ENCODE results near the gene INTS11. TPM values are rescaled to one million over a fixed set of nuclear protein-coding genes. Genes with fewer than 3 reads are reported as not detected.

INTS11 gene
- total RNA-seq, 1 experiment from 2014 or later, result 117 TPM

DNA sequence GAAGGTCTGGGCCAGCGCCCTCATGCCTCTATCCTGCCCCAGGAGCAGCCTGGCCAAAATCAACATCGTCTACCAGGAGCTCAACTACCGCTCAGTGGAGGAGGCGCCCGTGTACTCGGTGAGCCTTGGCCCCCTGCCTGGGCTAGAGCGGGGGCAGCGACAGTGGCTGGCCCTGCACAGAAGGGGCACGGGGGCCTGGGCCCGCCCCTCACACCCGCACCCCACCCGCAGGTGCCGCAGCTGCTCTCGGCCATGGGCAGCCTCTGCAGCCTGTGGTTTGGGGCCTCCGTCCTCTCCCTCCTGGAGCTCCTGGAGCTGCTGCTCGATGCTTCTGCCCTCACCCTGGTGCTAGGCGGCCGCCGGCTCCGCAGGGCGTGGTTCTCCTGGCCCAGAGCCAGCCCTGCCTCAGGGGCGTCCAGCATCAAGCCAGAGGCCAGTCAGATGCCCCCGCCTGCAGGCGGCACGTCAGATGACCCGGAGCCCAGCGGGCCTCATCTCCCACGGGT is 33.4 kb downstream of the INTS11 start:
- no TSS peak for BruUV-seq (replicated peaks)
- peaks cover 22% of the 10 kb centered on the region for H3K36me3 Mint-ChIP-seq (ENCODE audit: insufficient read depth, unreplicated experiment)
- peak; percentile 55 for DNase-seq

DNA sequence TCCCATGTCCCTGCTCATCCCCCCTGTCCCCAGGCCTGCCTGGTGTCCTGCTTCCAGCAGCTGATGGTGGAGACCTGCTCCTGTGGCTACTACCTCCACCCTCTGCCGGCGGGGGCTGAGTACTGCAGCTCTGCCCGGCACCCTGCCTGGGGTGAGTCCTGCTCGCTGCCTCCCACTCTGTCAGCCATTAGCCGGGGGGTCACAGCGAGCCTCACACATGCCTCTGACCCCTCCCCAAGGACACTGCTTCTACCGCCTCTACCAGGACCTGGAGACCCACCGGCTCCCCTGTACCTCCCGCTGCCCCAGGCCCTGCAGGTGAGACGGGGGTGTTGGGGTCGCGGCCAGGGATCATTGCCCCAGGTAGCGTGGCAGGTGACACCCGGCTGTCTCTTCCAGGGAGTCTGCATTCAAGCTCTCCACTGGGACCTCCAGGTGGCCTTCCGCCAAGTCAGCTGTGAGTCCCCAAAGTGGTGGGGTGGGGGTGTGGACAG is 34.2 kb downstream of the INTS11 start:
- Mint-ChIP-seq H3K36me3 (ENCODE audit: insufficient read depth, unreplicated experiment) (peaks cover 20% of the 10 kb centered on the region), H3K4me3 (ENCODE audit: low read depth, unreplicated experiment) (no peak overlapping the region), H3K9me3 (ENCODE audit: low read depth, unreplicated experiment) (no peaks in the 10 kb centered on the region), H3K27me3 (ENCODE audit: unreplicated experiment) (no peaks in the 10 kb centered on the region), H3K4me1 (ENCODE audit: low read depth, unreplicated experiment) (no peaks in the 10 kb centered on the region), H3K27ac (ENCODE audit: unreplicated experiment) (no peak overlapping the region)
- no TSS peak for BruUV-seq (replicated peaks)
- CTCF ChIA-PET, result interaction anchor here (0.7 to 2.8 kb wide), 3 partner anchors 17 to 221 kb away, joined by 5 to 17 read pairs (median 5); partner anchors contain the start of gene UBE2J2
- TF ChIP-seq, protein P1, sequence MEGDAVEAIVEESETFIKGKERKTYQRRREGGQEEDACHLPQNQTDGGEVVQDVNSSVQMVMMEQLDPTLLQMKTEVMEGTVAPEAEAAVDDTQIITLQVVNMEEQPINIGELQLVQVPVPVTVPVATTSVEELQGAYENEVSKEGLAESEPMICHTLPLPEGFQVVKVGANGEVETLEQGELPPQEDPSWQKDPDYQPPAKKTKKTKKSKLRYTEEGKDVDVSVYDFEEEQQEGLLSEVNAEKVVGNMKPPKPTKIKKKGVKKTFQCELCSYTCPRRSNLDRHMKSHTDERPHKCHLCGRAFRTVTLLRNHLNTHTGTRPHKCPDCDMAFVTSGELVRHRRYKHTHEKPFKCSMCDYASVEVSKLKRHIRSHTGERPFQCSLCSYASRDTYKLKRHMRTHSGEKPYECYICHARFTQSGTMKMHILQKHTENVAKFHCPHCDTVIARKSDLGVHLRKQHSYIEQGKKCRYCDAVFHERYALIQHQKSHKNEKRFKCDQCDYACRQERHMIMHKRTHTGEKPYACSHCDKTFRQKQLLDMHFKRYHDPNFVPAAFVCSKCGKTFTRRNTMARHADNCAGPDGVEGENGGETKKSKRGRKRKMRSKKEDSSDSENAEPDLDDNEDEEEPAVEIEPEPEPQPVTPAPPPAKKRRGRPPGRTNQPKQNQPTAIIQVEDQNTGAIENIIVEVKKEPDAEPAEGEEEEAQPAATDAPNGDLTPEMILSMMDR (IDR thresholded peaks at IDR 0.05; ENCODE audit: unreplicated experiment), result peak; percentile 71
- intact Hi-C loops (cut with micrococcal nuclease; ENCODE audit: unreplicated experiment), result no loop called here
- DNase-seq, result peak; percentile 85

More for the DNA sequence above, 33.4 kb downstream of the INTS11 start:
- H3K27me3 Mint-ChIP-seq (ENCODE audit: unreplicated experiment), result no peaks in the 10 kb centered on the region
- CTCF ChIA-PET, result interaction anchor here (1.0 to 2.8 kb wide), 6 partner anchors 9 to 231 kb away, joined by 3 to 17 read pairs (median 4); no protein-coding TSS in a partner anchor
- no peak overlapping the region for H3K27ac Mint-ChIP-seq (ENCODE audit: unreplicated experiment)
- TF ChIP-seq, protein P1 (IDR thresholded peaks at IDR 0.05; ENCODE audit: unreplicated experiment), result no peak
- H3K4me3 Mint-ChIP-seq (ENCODE audit: low read depth, unreplicated experiment), result no peak overlapping the region
- no peaks in the 10 kb centered on the region for H3K9me3 Mint-ChIP-seq (ENCODE audit: low read depth, unreplicated experiment)
- no peaks in the 10 kb centered on the region for H3K4me1 Mint-ChIP-seq (ENCODE audit: low read depth, unreplicated experiment)
- intact Hi-C loops (cut with micrococcal nuclease; ENCODE audit: unreplicated experiment), result no loop called here

DNA sequence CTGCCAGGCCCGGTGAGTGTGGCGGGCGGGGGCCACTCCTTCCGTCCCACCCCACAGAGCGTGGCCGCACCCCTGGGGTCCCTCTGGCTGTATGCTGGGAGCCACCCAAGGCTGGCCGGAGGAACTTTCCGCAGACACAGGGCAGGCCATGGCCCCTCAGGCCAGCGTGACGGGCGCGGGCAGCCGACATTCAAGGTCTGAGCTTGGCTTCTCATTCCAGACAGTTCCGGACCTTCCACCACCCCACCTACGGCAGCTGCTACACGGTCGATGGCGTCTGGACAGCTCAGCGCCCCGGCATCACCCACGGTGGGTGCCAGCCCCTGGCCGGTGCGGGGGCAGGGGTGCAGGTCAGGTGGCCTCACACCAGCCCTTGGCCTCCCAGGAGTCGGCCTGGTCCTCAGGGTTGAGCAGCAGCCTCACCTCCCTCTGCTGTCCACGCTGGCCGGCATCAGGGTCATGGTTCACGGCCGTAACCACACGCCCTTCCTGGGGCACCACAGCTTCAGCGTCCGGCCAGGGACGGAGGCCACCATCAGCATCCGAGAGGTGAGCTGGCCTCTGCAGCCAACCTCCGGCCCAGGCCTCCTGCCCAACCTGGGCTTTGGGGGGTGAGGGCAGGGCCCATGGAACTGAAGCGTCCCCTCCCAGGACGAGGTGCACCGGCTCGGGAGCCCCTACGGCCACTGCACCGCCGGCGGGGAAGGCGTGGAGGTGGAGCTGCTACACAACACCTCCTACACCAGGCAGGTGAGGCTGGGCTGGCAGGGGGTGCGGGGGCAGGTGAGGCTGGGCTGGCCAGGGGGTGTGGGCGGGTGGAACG is 37.0 kb downstream of the INTS11 start:
- peaks cover 1% of the 10 kb centered on the region for H3K4me1 Mint-ChIP-seq (ENCODE audit: low read depth, unreplicated experiment)
- intact Hi-C loops (cut with micrococcal nuclease; ENCODE audit: unreplicated experiment), result no loop called here
- H3K36me3 Mint-ChIP-seq (ENCODE audit: insufficient read depth, unreplicated experiment), result peaks cover 22% of the 10 kb centered on the region
- DNase-seq, result no peak
- no peak overlapping the region for H3K27ac Mint-ChIP-seq (ENCODE audit: unreplicated experiment)
- no peaks in the 10 kb centered on the region for H3K27me3 Mint-ChIP-seq (ENCODE audit: unreplicated experiment)
- H3K4me3 Mint-ChIP-seq (ENCODE audit: low read depth, unreplicated experiment), result no peak overlapping the region
- TF ChIP-seq, protein P1 (IDR thresholded peaks at IDR 0.05; ENCODE audit: unreplicated experiment), result no peak
- no peaks in the 10 kb centered on the region for H3K9me3 Mint-ChIP-seq (ENCODE audit: low read depth, unreplicated experiment)
- no TSS peak for BruUV-seq (replicated peaks)
- CTCF ChIA-PET, result no interaction called here

DNA sequence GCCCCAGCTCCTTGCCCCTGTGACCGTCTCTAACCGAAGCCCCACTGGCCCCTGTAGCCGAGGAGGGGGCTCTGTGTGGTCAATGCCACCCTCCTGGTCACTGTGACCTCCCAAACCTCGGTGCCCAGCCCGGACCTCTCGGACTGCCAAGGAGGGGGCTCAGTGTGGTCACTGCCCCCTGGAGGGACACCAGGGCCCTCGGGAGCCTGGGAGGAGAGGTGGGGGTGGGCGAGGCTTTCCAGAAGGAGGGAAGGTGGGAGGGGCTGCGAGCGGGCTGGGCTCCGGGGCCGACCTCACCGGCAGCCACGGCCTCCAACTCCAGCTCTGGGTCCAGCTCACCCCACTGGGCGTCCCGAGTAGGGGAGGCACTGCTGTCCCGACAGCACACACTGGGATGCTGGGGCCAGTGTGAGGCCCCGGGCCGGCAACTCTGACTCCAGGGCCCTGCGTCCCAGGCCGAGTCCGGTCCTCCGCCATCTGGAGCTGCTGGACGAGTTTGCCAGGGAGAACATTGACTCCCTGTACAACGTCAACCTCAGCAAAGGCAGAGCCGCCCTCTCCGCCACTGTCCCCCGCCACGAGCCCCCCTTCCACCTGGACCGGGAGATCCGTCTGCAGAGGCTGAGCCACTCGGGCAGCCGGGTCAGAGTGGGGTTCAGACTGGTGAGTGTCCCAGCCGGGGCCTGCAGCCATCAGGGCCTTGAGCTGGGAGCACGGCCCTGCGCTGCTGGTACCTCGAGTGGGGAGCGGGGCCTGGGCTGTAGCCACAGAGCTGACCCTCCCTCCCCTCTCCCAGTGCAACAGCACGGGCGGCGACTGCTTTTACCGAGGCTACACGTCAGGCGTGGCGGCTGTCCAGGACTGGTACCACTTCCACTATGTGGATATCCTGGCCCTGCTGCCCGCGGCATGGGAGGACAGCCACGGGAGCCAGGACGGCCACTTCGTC is 37.9 kb downstream of the INTS11 start:
- BruUV-seq (replicated peaks), result no TSS peak
- Mint-ChIP-seq H3K4me3 (ENCODE audit: low read depth, unreplicated experiment) (no peak overlapping the region), H3K9me3 (ENCODE audit: low read depth, unreplicated experiment) (no peaks in the 10 kb centered on the region), H3K36me3 (ENCODE audit: insufficient read depth, unreplicated experiment) (peaks cover 16% of the 10 kb centered on the region), H3K27ac (ENCODE audit: unreplicated experiment) (no peak overlapping the region), H3K4me1 (ENCODE audit: low read depth, unreplicated experiment) (peaks cover 10% of the 10 kb centered on the region), H3K27me3 (ENCODE audit: unreplicated experiment) (no peaks in the 10 kb centered on the region)
- DNase-seq, result no peak
- TF ChIP-seq, protein P1 (IDR thresholded peaks at IDR 0.05; ENCODE audit: unreplicated experiment), result no peak
- intact Hi-C loops (cut with micrococcal nuclease; ENCODE audit: unreplicated experiment), result no loop called here
- CTCF ChIA-PET, result interaction anchor here (0.6 kb wide), 1 partner anchor 1324 kb away, joined by 3 read pairs; no protein-coding TSS in a partner anchor
